Ovary (tissue), 3 donors: Measurements from ENCODE around the gene SUSD5.

Experiments used
- CTCF ChIP-seq, 3 donors: fragments of 450-650 bp in 2 of 3; fragments of 200-600 bp in 1 of 3; IDR thresholded peaks; one replicate each; pipeline versions ENCODE4 v1.5.1 to v1.8.0; 2016 to 2022; ENCODE audit warnings: antibody characterized with exemption in 3 of 3, mild to moderate bottlenecking in 1 of 3
- POLR2A ChIP-seq: fragments of 450-650 bp; IDR thresholded peaks from one replicate; pipeline ENCODE4 v1.6.1; 2017; ENCODE audit warnings: antibody characterized with exemption, mild to moderate bottlenecking, moderate library complexity
- donor health status: DM: no; HTN: no; CAD: no.

- TF ChIP-seq POLR2A: no peak
- TF ChIP-seq CTCF (IDR thresholded peaks at IDR 0.05): no peak
These were observed 47.0 kb downstream of the SUSD5 start for GRCh38 chr3:33171580-33171979.
